ENCODE data around the gene SMYD3. TPM values are rescaled to one million over a fixed set of nuclear protein-coding genes. Genes with fewer than 3 reads are reported as not detected.

The SMYD3 gene
- total RNA-seq, 1 donor from 2014 or later = 27.2 TPM

DNA sequence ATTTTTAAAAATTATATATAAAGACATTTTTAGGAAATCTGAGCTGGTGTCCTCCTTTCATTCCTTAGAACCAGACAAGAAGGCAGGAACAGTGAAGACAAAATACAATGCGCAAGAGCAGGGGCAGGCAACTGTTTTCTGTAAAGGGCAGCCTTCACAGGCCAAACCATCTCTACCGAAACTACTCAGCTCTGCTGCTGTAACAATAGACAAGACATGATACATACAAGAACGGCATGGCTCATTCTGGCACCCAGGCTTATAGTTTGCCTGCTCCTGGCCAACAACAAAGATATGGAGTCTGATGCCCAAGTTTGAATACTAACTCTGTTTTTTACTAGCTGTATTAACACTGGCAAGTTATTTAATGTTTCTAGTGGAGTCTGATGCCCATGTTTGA is 232.0 kb downstream of the SMYD3 start:
- Histone ChIP-seq H3K27ac (no peak overlapping the region), H3K27me3 (no peaks in the 10 kb centered on the region), H3K4me3 (no peak overlapping the region), H3K4me1 (no peaks in the 10 kb centered on the region), H3K36me3 (no peaks in the 10 kb centered on the region), H3K9me3 (no peaks in the 10 kb centered on the region)
- intact Hi-C loops (cut with DNase I) = no loop called here
- TF ChIP-seq, protein P1, sequence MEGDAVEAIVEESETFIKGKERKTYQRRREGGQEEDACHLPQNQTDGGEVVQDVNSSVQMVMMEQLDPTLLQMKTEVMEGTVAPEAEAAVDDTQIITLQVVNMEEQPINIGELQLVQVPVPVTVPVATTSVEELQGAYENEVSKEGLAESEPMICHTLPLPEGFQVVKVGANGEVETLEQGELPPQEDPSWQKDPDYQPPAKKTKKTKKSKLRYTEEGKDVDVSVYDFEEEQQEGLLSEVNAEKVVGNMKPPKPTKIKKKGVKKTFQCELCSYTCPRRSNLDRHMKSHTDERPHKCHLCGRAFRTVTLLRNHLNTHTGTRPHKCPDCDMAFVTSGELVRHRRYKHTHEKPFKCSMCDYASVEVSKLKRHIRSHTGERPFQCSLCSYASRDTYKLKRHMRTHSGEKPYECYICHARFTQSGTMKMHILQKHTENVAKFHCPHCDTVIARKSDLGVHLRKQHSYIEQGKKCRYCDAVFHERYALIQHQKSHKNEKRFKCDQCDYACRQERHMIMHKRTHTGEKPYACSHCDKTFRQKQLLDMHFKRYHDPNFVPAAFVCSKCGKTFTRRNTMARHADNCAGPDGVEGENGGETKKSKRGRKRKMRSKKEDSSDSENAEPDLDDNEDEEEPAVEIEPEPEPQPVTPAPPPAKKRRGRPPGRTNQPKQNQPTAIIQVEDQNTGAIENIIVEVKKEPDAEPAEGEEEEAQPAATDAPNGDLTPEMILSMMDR (IDR thresholded peaks at IDR 0.05) = no peak
- ATAC-seq (no peak), DNase-seq (no peak)

DNA sequence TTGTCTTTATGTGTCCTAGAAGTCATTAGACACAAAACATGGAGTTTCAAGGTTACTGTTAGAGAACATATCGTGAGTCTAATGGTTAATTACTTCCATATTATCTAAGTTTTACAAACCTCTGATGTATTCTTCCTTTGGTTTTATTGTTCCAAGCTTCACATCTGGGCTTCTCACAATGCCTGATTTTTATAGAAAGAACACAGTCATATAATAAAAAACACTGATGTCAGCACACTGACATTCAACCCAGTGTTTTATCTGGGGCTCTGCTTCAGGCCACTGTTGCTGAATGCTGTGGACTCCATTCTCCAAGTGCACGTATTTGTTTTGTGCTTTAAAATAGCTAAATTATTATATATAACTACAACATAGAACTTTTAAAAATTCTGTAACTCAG is 232.9 kb downstream of the SMYD3 start:
- no peaks in the 10 kb centered on the region for H3K4me1 ChIP-seq
- DNase-seq = no peak
- H3K9me3 ChIP-seq = no peaks in the 10 kb centered on the region
- H3K4me3 ChIP-seq = no peak overlapping the region
- ATAC-seq = no peak
- no peak overlapping the region for H3K27ac ChIP-seq
- H3K36me3 ChIP-seq = no peaks in the 10 kb centered on the region
- no peaks in the 10 kb centered on the region for H3K27me3 ChIP-seq
- intact Hi-C loops (cut with DNase I) = no loop called here
- TF ChIP-seq, protein P1 (IDR thresholded peaks at IDR 0.05) = no peak

DNA sequence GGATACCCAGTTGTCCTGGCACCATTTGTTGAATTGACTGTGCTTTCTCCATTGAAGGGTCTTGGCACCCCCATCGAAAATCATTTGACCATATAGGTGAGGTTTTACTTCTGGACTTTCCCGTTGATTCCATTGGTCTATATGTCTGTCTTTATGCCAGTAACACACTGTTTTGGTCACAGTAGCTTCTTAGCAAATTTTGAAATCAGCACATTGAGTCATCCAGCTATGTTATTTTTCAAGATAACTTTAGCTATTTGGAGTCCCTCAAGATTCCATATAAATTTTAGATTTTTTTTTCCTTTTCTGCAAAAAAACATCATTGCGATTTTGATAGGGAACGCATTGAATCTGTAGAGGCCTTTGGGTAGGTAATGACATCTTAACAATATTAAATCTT is 235.6 kb downstream of the SMYD3 start:
- ATAC-seq = no peak
- H3K9me3 ChIP-seq = no peaks in the 10 kb centered on the region
- intact Hi-C loops (cut with DNase I) = no loop called here
- TF ChIP-seq, protein P1 (IDR thresholded peaks at IDR 0.05) = no peak
- no peaks in the 10 kb centered on the region for H3K36me3 ChIP-seq
- DNase-seq = no peak
- no peaks in the 10 kb centered on the region for H3K27me3 ChIP-seq
- H3K27ac ChIP-seq = no peak overlapping the region
- H3K4me1 ChIP-seq = no peaks in the 10 kb centered on the region
- H3K4me3 ChIP-seq = no peak overlapping the region

DNA sequence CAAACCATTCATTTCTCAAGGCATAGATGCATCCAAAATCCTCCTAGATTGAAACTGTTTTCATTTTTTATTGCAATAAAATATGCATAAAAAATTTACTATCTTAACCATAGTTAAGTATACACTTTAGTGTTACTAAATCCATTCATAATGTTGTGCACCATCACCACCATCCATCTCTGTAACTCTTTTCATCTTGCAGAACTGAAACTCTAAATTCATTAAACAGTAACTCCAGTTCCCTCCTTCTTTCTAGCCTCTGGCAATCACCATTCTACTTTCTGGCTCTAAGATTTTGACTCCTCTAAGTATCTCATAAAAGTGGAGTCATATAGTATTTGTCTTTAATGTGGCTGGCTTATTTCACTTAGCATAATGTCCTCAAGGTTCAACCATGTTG is 236.8 kb downstream of the SMYD3 start:
- Histone ChIP-seq H3K27ac (no peak overlapping the region), H3K27me3 (no peaks in the 10 kb centered on the region), H3K4me3 (no peak overlapping the region), H3K4me1 (no peaks in the 10 kb centered on the region), H3K9me3 (no peaks in the 10 kb centered on the region), H3K36me3 (no peaks in the 10 kb centered on the region)
- no peak for ATAC-seq
- DNase-seq = no peak
- intact Hi-C loops (cut with DNase I) = no loop called here
- TF ChIP-seq, protein P1 (IDR thresholded peaks at IDR 0.05) = no peak

DNA sequence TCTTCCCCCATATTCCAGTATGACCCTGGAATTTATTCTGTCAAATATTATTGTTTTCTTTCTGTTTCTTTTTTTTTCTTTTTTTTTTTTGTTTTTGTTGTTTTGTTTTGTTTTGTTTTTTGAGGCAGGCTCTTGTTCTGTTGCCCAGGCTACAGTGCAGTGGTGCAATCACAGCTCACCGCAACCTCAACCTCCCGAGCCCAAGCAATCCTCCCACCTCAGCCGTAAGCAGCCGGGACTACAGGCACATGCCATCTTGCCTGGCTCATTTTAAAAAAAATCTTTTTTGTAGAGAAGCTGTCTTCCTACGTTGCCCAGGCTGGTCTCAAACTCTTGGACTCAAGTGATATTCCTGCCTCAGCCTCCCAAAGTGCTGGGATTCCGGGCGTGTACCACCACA is 237.6 kb downstream of the SMYD3 start:
- ATAC-seq (no peak), DNase-seq (no peak)
- Histone ChIP-seq H3K27me3 (no peaks in the 10 kb centered on the region), H3K27ac (no peak overlapping the region), H3K4me3 (no peak overlapping the region), H3K36me3 (no peaks in the 10 kb centered on the region), H3K9me3 (no peaks in the 10 kb centered on the region), H3K4me1 (no peaks in the 10 kb centered on the region)
- intact Hi-C loops (cut with DNase I) = no loop called here
- TF ChIP-seq, protein P1 (IDR thresholded peaks at IDR 0.05) = no peak

DNA sequence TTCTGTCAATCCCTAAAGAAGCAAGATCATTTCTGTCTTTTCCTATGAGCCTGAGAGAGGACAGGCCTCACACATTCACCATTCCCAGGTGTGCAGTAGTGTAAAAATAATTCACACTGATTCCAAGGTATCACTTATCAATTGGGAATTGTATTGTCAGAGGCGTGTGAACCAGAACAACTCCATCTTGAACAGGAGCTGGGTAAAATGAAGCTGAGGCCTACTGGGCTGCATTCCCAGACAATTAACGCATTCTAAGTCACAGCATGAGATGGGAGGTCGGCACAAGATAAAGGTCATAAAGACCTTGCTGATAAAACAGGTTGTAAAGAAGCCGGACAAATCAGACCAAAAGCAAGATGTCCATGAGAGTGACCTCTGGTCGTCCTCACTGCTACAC is 239.2 kb downstream of the SMYD3 start:
- intact Hi-C loops (cut with DNase I) = no loop called here
- ATAC-seq = no peak

More for the DNA sequence above, 239.2 kb downstream of the SMYD3 start:
- DNase-seq = no peak
- H3K4me1 ChIP-seq = no peaks in the 10 kb centered on the region
- H3K27ac ChIP-seq = no peak overlapping the region
- no peaks in the 10 kb centered on the region for H3K9me3 ChIP-seq
- H3K4me3 ChIP-seq = no peak overlapping the region
- H3K27me3 ChIP-seq = no peaks in the 10 kb centered on the region
- TF ChIP-seq, protein P1 (IDR thresholded peaks at IDR 0.05) = no peak
- no peaks in the 10 kb centered on the region for H3K36me3 ChIP-seq
